CD14-positive monocyte (primary cell): ENCODE results near the gene RPGRIP1. TPM values are rescaled to one million over a fixed set of nuclear protein-coding genes. Genes with fewer than 3 reads are reported as not detected.
A peak's percentile ranks its signal among the peaks of the same experiment; 100 is the strongest.

ENCODE experiments used
- DNase-seq, 3 donors: peaks; one replicate each; pipeline ENCODE4 v3.0.0-alpha.2; 2011 to 2022
- H2AFZ ChIP-seq: 2 replicates; pipeline ENCODE4 v1.6.0; 2012; ENCODE audit warnings: mild to moderate bottlenecking, low read depth, low read length, inconsistent platforms; ENCODE audit not compliant: insufficient read depth, poor library complexity, severe bottlenecking
- H3K27ac ChIP-seq, 2 donors: 1 replicate in 1 of 2; 2 replicates in 1 of 2; pipeline ENCODE4 v1.5.1; 2012 to 2013; ENCODE audit warnings: low read length in 2 of 2, control low read depth in 1 of 2, inconsistent platforms in 1 of 2, low read depth in 1 of 2, mild to moderate bottlenecking in 1 of 2
- H3K27me3 ChIP-seq, 2 donors: one replicate each; pipeline versions ENCODE4 v1.6.0 to v1.6.1; 2011 to 2013; ENCODE audit warnings: low read length in 2 of 2; ENCODE audit not compliant: control insufficient read depth in 2 of 2, insufficient read depth in 2 of 2
- H3K36me3 ChIP-seq, 2 donors: replicated peaks in 1 of 2; 1 replicate in 1 of 2; 2 replicates in 1 of 2; pipeline versions ENCODE4 v1.5.1 to v1.6.1; 2012 to 2013; ENCODE audit warnings: low read length in 2 of 2, control low read depth in 1 of 2, inconsistent platforms in 1 of 2, mild to moderate bottlenecking in 1 of 2; ENCODE audit not compliant: insufficient read depth in 2 of 2, control insufficient read depth in 1 of 2
- H3K4me1 ChIP-seq, 2 donors: 1 replicate in 1 of 2; 2 replicates in 1 of 2; pipeline versions ENCODE4 v1.5.1 to v1.6.1; 2012 to 2013; ENCODE audit warnings: low read length in 2 of 2, control low read depth in 1 of 2, inconsistent platforms in 1 of 2, mild to moderate bottlenecking in 1 of 2, moderate library complexity in 1 of 2; ENCODE audit not compliant: insufficient read depth in 2 of 2, control insufficient read depth in 1 of 2
- H3K4me2 ChIP-seq: replicated peaks from 2 replicates; pipeline ENCODE3; 2012; ENCODE audit warnings: low read length, moderate library complexity, mild to moderate bottlenecking; ENCODE audit not compliant: poor library complexity, severe bottlenecking; ENCODE audit errors: extremely low read depth
- H3K4me3 ChIP-seq, 3 experiments: fragments of 200-600 bp in 1 of 3; sonication (generic) in 1 of 3; replicated peaks in 1 of 3; 1 replicate in 2 of 3; 2 replicates in 1 of 3; pipeline ENCODE4 v1.5.1; 2011 to 2013; ENCODE audit warnings: low read length in 3 of 3, mild to moderate bottlenecking in 3 of 3, control low read depth in 2 of 3, low read depth in 2 of 3, inconsistent platforms in 1 of 3, moderate library complexity in 1 of 3
- H3K79me2 ChIP-seq: 2 replicates; pipeline ENCODE4 v1.6.0; 2012; ENCODE audit warnings: mild to moderate bottlenecking, control low read depth, inconsistent platforms, low read length, moderate library complexity; ENCODE audit not compliant: insufficient read depth
- H3K9ac ChIP-seq: 2 replicates; pipeline ENCODE4 v1.6.0; 2017; ENCODE audit warnings: low read length, mild to moderate bottlenecking; ENCODE audit not compliant: insufficient read depth, poor library complexity, severe bottlenecking
- H3K9me3 ChIP-seq, 2 donors: replicated peaks in 1 of 2; 1 replicate in 1 of 2; 2 replicates in 1 of 2; pipeline versions ENCODE4 v1.5.1 to v1.6.1; 2012 to 2013; ENCODE audit warnings: low read length in 2 of 2, control low read depth in 1 of 2; ENCODE audit not compliant: control insufficient read depth in 1 of 2, insufficient read depth in 1 of 2
- H4K20me1 ChIP-seq: 2 replicates; pipeline ENCODE4 v1.6.0; 2012; ENCODE audit warnings: mild to moderate bottlenecking, low read length, control low read depth, moderate library complexity; ENCODE audit not compliant: insufficient read depth
- H3K27ac Mint-ChIP-seq, 7 donors: one replicate each; pipeline ENCODE4 v1.8.0; 2020; ENCODE audit warnings: mild to moderate bottlenecking in 7 of 7, mixed read lengths in 7 of 7, moderate library complexity in 6 of 7, inconsistent platforms in 2 of 7
- H3K27me3 Mint-ChIP-seq, 3 donors: one replicate each; pipeline ENCODE4 v1.8.0; 2021 to 2022; ENCODE audit warnings: low read depth in 3 of 3, mild to moderate bottlenecking in 3 of 3, mixed read lengths in 3 of 3, moderate library complexity in 3 of 3, inconsistent platforms in 1 of 3
- H3K36me3 Mint-ChIP-seq, 2 donors: one replicate each; pipeline ENCODE4 v1.8.0; 2020; ENCODE audit warnings: mixed read lengths in 2 of 2, inconsistent platforms in 1 of 2, mild to moderate bottlenecking in 1 of 2
- H3K4me1 Mint-ChIP-seq: one replicate; pipeline ENCODE4 v1.8.0; 2020; ENCODE audit warnings: mild to moderate bottlenecking, mixed read lengths
- H3K4me3 Mint-ChIP-seq, 2 donors: one replicate each; pipeline ENCODE4 v1.8.0; 2020; ENCODE audit warnings: mild to moderate bottlenecking in 2 of 2, mixed read lengths in 2 of 2, moderate library complexity in 1 of 2
- H3K9me3 Mint-ChIP-seq, 7 donors: one replicate each; pipeline ENCODE4 v1.8.0; 2020 to 2022; ENCODE audit warnings: mixed read lengths in 7 of 7, mild to moderate bottlenecking in 6 of 7, moderate library complexity in 6 of 7, inconsistent platforms in 2 of 7
- CTCF ChIP-seq: fragments of 200-600 bp; IDR thresholded peaks from one replicate; pipeline ENCODE4 v1.8.0; 2022; ENCODE audit warnings: antibody characterized with exemption, mild to moderate bottlenecking
- WGBS: methylation state at CpG from one replicate; pipeline ENCODE4 v1.1.5; 2013; ENCODE audit warnings: missing lambda C conversion rate; ENCODE audit not compliant: insufficient coverage; 5-methylcytosine and 5-hydroxymethylcytosine counted together
- intact Hi-C, 2 donors: fragments of 100-400 bp; cut with micrococcal nuclease; formaldehyde crosslinking; loops; one replicate each; pipeline versions ENCODE4 v1.15.0 to v1.15.1; 2023
- polyA minus RNA-seq: library from RNA; depleted of rRNA, polyadenylated mRNA; stranded (reverse); fragments of >200 nt; gene quantifications from 2 replicates; pipeline ENCODE4 v1.2.3, GENCODE V29; 2012
- polyA plus RNA-seq, 3 donors: library from polyadenylated mRNA; depleted of rRNA in 1 of 3; unstranded in 2 of 3; stranded (reverse) in 1 of 3; fragments of 300-500 nt in 2 of 3; fragments of >200 nt in 1 of 3; fragmentation: Illumina TruSeq in 2 of 3; gene quantifications; 1 replicate in 2 of 3; 2 replicates in 1 of 3; pipeline ENCODE4 v1.2.3, GENCODE V29; 2012 to 2021
- total RNA-seq, 12 experiments: library from RNA in 1 of 12; stranded (reverse) in 1 of 12; fragments of 120-200 nt in 1 of 12; gene quantifications; one replicate each; pipeline ENCODE4 v1.2.4 and lab custom pipeline; 2013 to 2026; ENCODE audit warnings: mixed read lengths in 6 of 12, inconsistent platforms in 1 of 12

Gene RPGRIP1
- total RNA-seq (2013): 13.2 TPM
- polyA plus RNA-seq: 10 to 100 TPM in 1 of 3 donors, 1 to 10 TPM in 2; 4.7 to 10.4 (median 7.4) TPM
- 5.1 and 6.0 TPM in 2 replicates for polyA minus RNA-seq
- total RNA-seq (lab: John Stamatoyannopoulos, UW): 0.64 to 10.0 (median 4.3) reads per million in 11 experiments

GRCh38 chr14:21279783-21280182 lies at the start of gene RPGRIP1:
TSS of gene RPGRIP1 (plus strand) at chr14:21280083. CDS start at chr14:21287977, 7,894 bp downstream.
- Histone ChIP-seq H3K4me2 (no peak within 1 kb of the TSS), H3K4me1 (no peaks in the 10 kb centered on the region), H3K27me3 (no peaks in the 10 kb centered on the region), H3K9ac (no peak within 1 kb of the TSS), H3K4me3 (no peak within 1 kb of the TSS), H4K20me1 (no peaks in the 10 kb centered on the region), H3K36me3 (no peaks in the 10 kb centered on the region), H3K27ac (no peak within 1 kb of the TSS), H3K9me3 (no peaks in the 10 kb centered on the region), H3K79me2 (no peaks in the 10 kb centered on the region), H2AFZ (no peak within 1 kb of the TSS)
- Mint-ChIP-seq H3K4me3 (no peak within 1 kb of the TSS), H3K27me3 (peaks cover 0 to 5% (median 2%) of the 10 kb centered on the region in 3 donors), H3K4me1 (peaks cover 4% of the 10 kb centered on the region), H3K27ac (peak within 1 kb of the TSS in 1 of 7 donors; percentile 56), H3K9me3 (peaks cover 0 to 2% (median 0%) of the 10 kb centered on the region in 7 donors), H3K36me3 (no peaks in the 10 kb centered on the region)
- TF ChIP-seq CTCF: no peak
- no CpG with 5 or more reads among the region's 2 CpGs for WGBS
- intact Hi-C loops: no loop called here
- DNase-seq: no peak

GRCh38 chr14:21231020-21231652 lies 48.7 kb upstream of the RPGRIP1 start:
- Histone ChIP-seq H3K36me3 (peaks cover 90 to 100% of the 10 kb centered on the region in 2 donors), H4K20me1 (peaks cover 100% of the 10 kb centered on the region), H3K27me3 (no peaks in the 10 kb centered on the region), H3K4me2 (no peak overlapping the region), H3K27ac (peak overlapping the region in 1 of 2 donors; percentile 1), H3K4me1 (no peaks in the 10 kb centered on the region), H3K79me2 (peaks cover 100% of the 10 kb centered on the region), H3K9me3 (no peaks in the 10 kb centered on the region), H3K4me3 (no peak overlapping the region), H2AFZ (no peak overlapping the region), H3K9ac (no peak overlapping the region)
- no peak for DNase-seq
- H3K4me1 Mint-ChIP-seq: peaks cover 5% of the 10 kb centered on the region
- no peak overlapping the region for H3K4me3 Mint-ChIP-seq
- H3K27ac Mint-ChIP-seq: peak overlapping the region in 4 of 7 donors; percentile 16 to 75 (median 46)
- no peak for TF ChIP-seq CTCF
- 88% methylated on average over 7 of the region's 14 CpGs for WGBS
- intact Hi-C loops: no loop called here
- H3K27me3 Mint-ChIP-seq: no peaks in the 10 kb centered on the region
- peaks cover 72 to 89% of the 10 kb centered on the region in 2 donors for H3K36me3 Mint-ChIP-seq
- H3K9me3 Mint-ChIP-seq: no peaks in the 10 kb centered on the region
